Skeletal muscle satellite cell (primary cell): Measurements from ENCODE around the gene PCDHGA11.
"Not testable (repeated sequence)": the region's sequence is repeated elsewhere in the genome, so short reads cannot be mapped to it uniquely, and the experiment has no call there.

Experiments
- H3K27me3 ChIP-seq: 2 replicates; pipeline ENCODE4 v1.7.0; 2013; ENCODE audit warnings: low read length; ENCODE audit not compliant: control insufficient read depth, insufficient read depth
- H3K36me3 ChIP-seq: 2 replicates; pipeline ENCODE4 v1.7.0; 2013; ENCODE audit warnings: mild to moderate bottlenecking, control low read depth, low read length; ENCODE audit not compliant: insufficient read depth
- H3K4me1 ChIP-seq: 2 replicates; pipeline ENCODE4 v1.7.0; 2013; ENCODE audit warnings: low read length; ENCODE audit not compliant: control insufficient read depth, insufficient read depth
- H3K4me2 ChIP-seq: 2 replicates; pipeline ENCODE4 v1.7.0; 2013; ENCODE audit warnings: mild to moderate bottlenecking, low read length
- H3K4me3 ChIP-seq: 2 replicates; pipeline ENCODE4 v1.7.0; 2013; ENCODE audit warnings: low read length
- H3K9ac ChIP-seq: 2 replicates; pipeline ENCODE4 v1.7.0; 2013; ENCODE audit warnings: mild to moderate bottlenecking, low read depth, low read length, moderate library complexity
- H3K9me3 ChIP-seq: replicated peaks from 2 replicates; pipeline ENCODE4 v1.7.0; 2013; ENCODE audit warnings: mild to moderate bottlenecking, control low read depth, low read length

Gene PCDHGA11

GRCh38 chr5:141421489-141421855, 621 bp downstream of the PCDHGA11 start:
- Histone ChIP-seq H3K9me3 (peaks cover 40% of the 10 kb centered on the region), H3K4me3 (peak overlapping the region; percentile 61), H3K9ac (peak overlapping the region; percentile 25), H3K27me3 (no peaks in the 10 kb centered on the region), H3K4me2 (peak overlapping the region; percentile 68), H3K4me1 (no peaks in the 10 kb centered on the region), H3K36me3 (no peaks in the 10 kb centered on the region)

DNA sequence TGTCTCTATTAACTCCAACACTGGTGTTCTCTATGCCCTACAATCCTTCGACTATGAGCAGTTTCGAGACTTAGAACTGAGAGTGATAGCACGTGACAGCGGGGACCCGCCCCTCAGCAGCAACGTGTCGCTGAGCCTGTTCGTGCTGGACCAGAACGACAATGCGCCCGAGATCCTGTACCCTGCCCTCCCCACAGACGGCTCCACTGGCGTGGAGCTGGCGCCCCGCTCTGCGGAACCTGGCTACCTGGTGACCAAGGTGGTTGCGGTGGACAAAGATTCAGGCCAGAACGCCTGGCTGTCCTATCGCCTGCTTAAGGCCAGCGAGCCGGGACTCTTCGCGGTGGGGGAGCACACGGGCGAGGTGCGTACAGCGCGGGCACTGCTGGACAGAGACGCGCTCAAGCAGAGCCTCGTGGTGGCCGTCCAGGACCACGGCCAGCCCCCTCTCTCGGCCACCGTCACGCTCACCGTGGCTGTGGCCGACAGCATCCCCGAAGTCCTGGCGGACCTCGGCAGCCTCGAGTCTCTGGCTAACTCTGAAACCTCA, 2.0 kb downstream of the PCDHGA11 start:
- peaks cover 53% of the 10 kb centered on the region for H3K9me3 ChIP-seq
- no peaks in the 10 kb centered on the region for H3K27me3 ChIP-seq
- no peak overlapping the region for H3K4me3 ChIP-seq
- H3K4me1 ChIP-seq: no peaks in the 10 kb centered on the region
- no peak overlapping the region for H3K9ac ChIP-seq
- H3K36me3 ChIP-seq: no peaks in the 10 kb centered on the region
- no peak overlapping the region for H3K4me2 ChIP-seq

- H3K36me3 ChIP-seq: peaks cover 3% of the 10 kb centered on the region
- no peaks in the 10 kb centered on the region for H3K4me1 ChIP-seq
- H3K9me3 ChIP-seq: peaks cover 40% of the 10 kb centered on the region
- no peak overlapping the region for H3K4me3 ChIP-seq
- H3K27me3 ChIP-seq: no peaks in the 10 kb centered on the region
- H3K9ac ChIP-seq: no peak overlapping the region
- H3K4me2 ChIP-seq: no peak overlapping the region
Observed at GRCh38 chr5:141427783-141428426, 7.1 kb downstream of the PCDHGA11 start.

DNA sequence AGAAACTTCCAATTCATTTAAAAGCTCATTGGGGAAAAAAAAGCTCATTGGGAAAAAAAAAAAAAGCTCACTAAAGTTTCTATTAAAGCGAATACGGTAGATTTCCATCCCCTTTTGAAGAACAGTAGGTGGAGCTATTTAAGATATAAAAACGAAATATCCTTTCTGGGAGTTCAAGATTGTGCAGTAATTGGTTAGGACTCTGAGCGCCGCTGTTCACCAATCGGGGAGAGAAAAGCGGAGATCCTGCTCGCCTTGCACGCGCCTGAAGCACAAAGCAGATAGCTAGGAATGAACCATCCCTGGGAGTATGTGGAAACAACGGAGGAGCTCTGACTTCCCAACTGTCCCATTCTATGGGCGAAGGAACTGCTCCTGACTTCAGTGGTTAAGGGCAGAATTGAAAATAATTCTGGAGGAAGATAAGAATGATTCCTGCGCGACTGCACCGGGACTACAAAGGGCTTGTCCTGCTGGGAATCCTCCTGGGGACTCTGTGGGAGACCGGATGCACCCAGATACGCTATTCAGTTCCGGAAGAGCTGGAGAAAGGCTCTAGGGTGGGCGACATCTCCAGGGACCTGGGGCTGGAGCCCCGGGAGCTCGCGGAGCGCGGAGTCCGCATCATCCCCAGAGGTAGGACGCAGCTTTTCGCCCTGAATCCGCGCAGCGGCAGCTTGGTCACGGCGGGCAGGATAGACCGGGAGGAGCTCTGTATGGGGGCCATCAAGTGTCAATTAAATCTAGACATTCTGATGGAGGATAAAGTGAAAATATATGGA, 9.7 kb downstream of the PCDHGA11 start, which contains the start of gene PCDHGA12:
Gene PCDHGA12, plus strand, starts transcription at position 176 of the 782 bp plus-strand sequence. Its CDS starts 253 bp downstream, at position 429.
- peak within 1 kb of the TSS; percentile 52 for H3K4me3 ChIP-seq
- no peaks in the 10 kb centered on the region for H3K4me1 ChIP-seq
- H3K9me3 ChIP-seq: peaks cover 34% of the 10 kb centered on the region
- H3K36me3 ChIP-seq: peaks cover 3% of the 10 kb centered on the region
- peak within 1 kb of the TSS; percentile 74 for H3K4me2 ChIP-seq
- no peaks in the 10 kb centered on the region for H3K27me3 ChIP-seq
- H3K9ac ChIP-seq: no peak within 1 kb of the TSS

DNA sequence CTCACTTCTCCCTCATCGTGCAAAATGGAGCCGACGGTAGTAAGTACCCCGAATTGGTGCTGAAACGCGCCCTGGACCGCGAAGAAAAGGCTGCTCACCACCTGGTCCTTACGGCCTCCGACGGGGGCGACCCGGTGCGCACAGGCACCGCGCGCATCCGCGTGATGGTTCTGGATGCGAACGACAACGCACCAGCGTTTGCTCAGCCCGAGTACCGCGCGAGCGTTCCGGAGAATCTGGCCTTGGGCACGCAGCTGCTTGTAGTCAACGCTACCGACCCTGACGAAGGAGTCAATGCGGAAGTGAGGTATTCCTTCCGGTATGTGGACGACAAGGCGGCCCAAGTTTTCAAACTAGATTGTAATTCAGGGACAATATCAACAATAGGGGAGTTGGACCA, 10.4 kb downstream of the PCDHGA11 start:
- Histone ChIP-seq H3K27me3 (no peaks in the 10 kb centered on the region), H3K9me3 (peaks cover 34% of the 10 kb centered on the region), H3K4me2 (peak overlapping the region; percentile 74), H3K4me3 (peak overlapping the region; percentile 52), H3K9ac (no peak overlapping the region), H3K4me1 (no peaks in the 10 kb centered on the region), H3K36me3 (peaks cover 3% of the 10 kb centered on the region)

- not testable (repeated sequence) for H3K4me2 ChIP-seq, H3K27me3 ChIP-seq, H3K36me3 ChIP-seq, H3K9ac ChIP-seq, H3K4me3 ChIP-seq, H3K4me1 ChIP-seq
- peaks cover 26% of the 10 kb centered on the region for H3K9me3 ChIP-seq
Observed at GRCh38 chr5:141432308-141432707, 11.5 kb downstream of the PCDHGA11 start.

- H3K27me3 ChIP-seq, H3K4me2 ChIP-seq, H3K9ac ChIP-seq, H3K4me1 ChIP-seq, H3K4me3 ChIP-seq, H3K36me3 ChIP-seq: not testable (repeated sequence)
- H3K9me3 ChIP-seq: peaks cover 22% of the 10 kb centered on the region
Observed at GRCh38 chr5:141432726-141433125, 11.9 kb downstream of the PCDHGA11 start.

DNA sequence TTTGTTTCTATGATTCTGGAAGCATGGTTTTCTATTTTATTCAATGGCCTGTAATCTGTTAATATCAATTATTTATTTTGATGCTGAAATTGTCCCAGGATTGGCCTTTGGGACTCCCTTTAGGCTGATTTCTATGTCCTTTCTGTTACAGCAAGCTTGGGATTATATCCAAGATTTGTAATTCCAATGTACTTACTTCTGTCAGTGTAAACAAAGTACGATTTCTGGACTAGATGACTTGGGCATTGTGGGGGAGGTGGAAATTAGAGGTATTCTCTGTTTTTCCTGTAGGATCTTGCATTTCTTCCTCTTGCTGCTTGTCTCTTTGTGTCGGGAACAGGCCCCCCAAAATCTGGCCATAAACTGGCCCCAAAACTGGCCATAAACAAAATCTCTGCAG, 13.2 kb downstream of the PCDHGA11 start:
- Histone ChIP-seq H3K4me3 (no peak overlapping the region), H3K9ac (no peak overlapping the region), H3K27me3 (no peaks in the 10 kb centered on the region), H3K9me3 (peaks cover 15% of the 10 kb centered on the region), H3K4me1 (no peaks in the 10 kb centered on the region), H3K36me3 (peaks cover 3% of the 10 kb centered on the region), H3K4me2 (no peak overlapping the region)

DNA sequence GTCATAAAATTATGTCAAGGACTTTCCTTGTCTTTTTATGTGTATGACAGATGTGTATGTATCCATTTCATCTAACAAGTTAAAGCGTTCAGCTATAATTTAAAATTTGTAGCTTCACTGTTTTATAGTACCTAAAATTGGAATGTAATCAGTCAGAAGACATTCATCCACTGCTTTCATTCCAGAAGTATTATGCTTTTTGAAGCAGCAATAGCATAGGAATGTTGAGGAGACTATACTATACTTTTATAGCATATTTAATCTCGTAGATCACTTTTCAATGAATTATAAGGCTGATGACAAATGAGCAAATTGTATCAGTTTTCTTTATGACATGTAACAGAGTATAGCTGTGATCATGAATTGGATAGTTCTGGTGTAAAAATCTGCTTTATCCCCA, 16.4 kb downstream of the PCDHGA11 start:
- Histone ChIP-seq H3K4me3 (no peak overlapping the region), H3K4me2 (no peak overlapping the region), H3K9me3 (peaks cover 5% of the 10 kb centered on the region), H3K36me3 (no peaks in the 10 kb centered on the region), H3K27me3 (no peaks in the 10 kb centered on the region), H3K9ac (no peak overlapping the region), H3K4me1 (no peaks in the 10 kb centered on the region)

DNA sequence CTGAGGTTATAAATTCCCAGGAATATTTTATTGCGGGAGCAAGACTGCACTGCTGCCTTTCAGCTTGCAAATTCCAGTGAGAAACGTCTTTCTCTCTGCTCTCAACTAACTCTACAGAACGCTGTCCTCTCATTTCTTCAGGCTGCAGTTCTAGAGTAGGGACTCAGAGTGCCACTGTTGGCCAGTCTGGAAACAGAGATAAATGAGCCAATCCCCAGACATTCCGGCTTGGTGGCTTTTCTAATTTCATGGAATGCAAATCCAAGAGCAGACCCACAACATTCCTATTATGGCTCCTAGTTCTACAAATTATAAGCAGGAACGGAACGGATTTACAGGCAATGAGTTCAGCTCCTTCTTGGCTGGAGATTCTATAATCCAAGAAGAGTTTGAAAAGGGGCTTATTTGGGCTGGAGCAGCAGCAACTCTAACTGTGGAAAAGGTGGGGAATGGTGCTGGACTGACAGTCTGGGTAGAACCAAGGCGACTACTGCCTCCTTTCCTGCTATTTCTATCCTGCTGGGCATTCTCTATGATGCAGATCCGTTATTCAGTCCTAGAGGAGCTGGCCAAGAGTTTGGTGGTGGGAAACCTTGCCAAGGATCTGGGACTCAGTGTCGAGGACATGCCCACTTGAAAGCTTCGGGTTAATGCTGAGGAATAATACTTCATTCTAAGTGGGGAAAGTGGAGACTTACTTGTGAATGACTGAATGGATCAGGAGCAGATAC, 18.7 kb downstream of the PCDHGA11 start:
- no peaks in the 10 kb centered on the region for H3K27me3 ChIP-seq
- no peak overlapping the region for H3K4me2 ChIP-seq
- no peaks in the 10 kb centered on the region for H3K4me1 ChIP-seq
- H3K9me3 ChIP-seq: peaks cover 5% of the 10 kb centered on the region
- H3K9ac ChIP-seq: no peak overlapping the region
- no peak overlapping the region for H3K4me3 ChIP-seq
- H3K36me3 ChIP-seq: no peaks in the 10 kb centered on the region

- H3K9me3 ChIP-seq: peaks cover 5% of the 10 kb centered on the region
- no peak overlapping the region for H3K4me2 ChIP-seq
- H3K36me3 ChIP-seq: no peaks in the 10 kb centered on the region
- no peak overlapping the region for H3K9ac ChIP-seq
- no peak overlapping the region for H3K4me3 ChIP-seq
- no peaks in the 10 kb centered on the region for H3K4me1 ChIP-seq
- no peaks in the 10 kb centered on the region for H3K27me3 ChIP-seq
Observed at GRCh38 chr5:141440341-141440740, 19.5 kb downstream of the PCDHGA11 start.
